ENCODE results near the gene FBLN2.
A peak's percentile ranks its signal among the peaks of the same experiment; 100 is the strongest.

The FBLN2 gene

GRCh38 chr3:13610006-13610570 lies 61.2 kb downstream of the FBLN2 start:
- DNase-seq: no peak

- no peak for DNase-seq
These were observed 62.3 kb downstream of the FBLN2 start for GRCh38 chr3:13611221-13611620.

- no peak for DNase-seq
These were observed 63.9 kb downstream of the FBLN2 start for GRCh38 chr3:13612829-13613228.

GRCh38 chr3:13613343-13614190 lies 64.6 kb downstream of the FBLN2 start:
- DNase-seq: no peak

- no peak for DNase-seq
These were observed 65.7 kb downstream of the FBLN2 start for GRCh38 chr3:13614607-13615006.

GRCh38 chr3:13615019-13615528 lies 66.1 kb downstream of the FBLN2 start:
- no peak for DNase-seq

- no peak for DNase-seq
These were observed 67.4 kb downstream of the FBLN2 start for GRCh38 chr3:13616359-13616758.

GRCh38 chr3:13617097-13617738 lies 68.3 kb downstream of the FBLN2 start:
- no peak for DNase-seq

GRCh38 chr3:13617981-13618380 lies 69.1 kb downstream of the FBLN2 start:
- DNase-seq: no peak

- DNase-seq: no peak
These were observed 69.9 kb downstream of the FBLN2 start for GRCh38 chr3:13618836-13619235.

GRCh38 chr3:13619661-13620230 lies 70.8 kb downstream of the FBLN2 start:
- DNase-seq: no peak

GRCh38 chr3:13620281-13620680 lies 71.4 kb downstream of the FBLN2 start:
- no peak for DNase-seq

GRCh38 chr3:13620776-13621365 lies 71.9 kb downstream of the FBLN2 start:
- no peak for DNase-seq

- DNase-seq: no peak
These were observed 72.7 kb downstream of the FBLN2 start for GRCh38 chr3:13621381-13622221.

- no peak for DNase-seq
These were observed 73.4 kb downstream of the FBLN2 start for GRCh38 chr3:13622356-13622755.

- DNase-seq: peak; percentile 1
These were observed 74.3 kb downstream of the FBLN2 start for GRCh38 chr3:13623101-13623654.

GRCh38 chr3:13624021-13624420 lies 75.1 kb downstream of the FBLN2 start:
- no peak for DNase-seq

GRCh38 chr3:13624671-13625125 lies 75.8 kb downstream of the FBLN2 start:
- no peak for DNase-seq

- no peak for DNase-seq
These were observed 77.5 kb downstream of the FBLN2 start for GRCh38 chr3:13626396-13626795.

GRCh38 chr3:13626915-13627460 lies 78.1 kb downstream of the FBLN2 start:
- DNase-seq: no peak

- no peak for DNase-seq
These were observed 78.8 kb downstream of the FBLN2 start for GRCh38 chr3:13627681-13628080.
